ENCODE measurements around the gene DGKI. TPM values are rescaled to one million over a fixed set of nuclear protein-coding genes. Genes with fewer than 3 reads are reported as not detected.

DGKI gene
- polyA plus RNA-seq, 1 donor = 0.68 TPM

- DNase-seq (ENCODE audit: low read depth) = no peak
Observed at GRCh38 chr7:137544453-137545058, 302.2 kb downstream of the DGKI start.

DNA sequence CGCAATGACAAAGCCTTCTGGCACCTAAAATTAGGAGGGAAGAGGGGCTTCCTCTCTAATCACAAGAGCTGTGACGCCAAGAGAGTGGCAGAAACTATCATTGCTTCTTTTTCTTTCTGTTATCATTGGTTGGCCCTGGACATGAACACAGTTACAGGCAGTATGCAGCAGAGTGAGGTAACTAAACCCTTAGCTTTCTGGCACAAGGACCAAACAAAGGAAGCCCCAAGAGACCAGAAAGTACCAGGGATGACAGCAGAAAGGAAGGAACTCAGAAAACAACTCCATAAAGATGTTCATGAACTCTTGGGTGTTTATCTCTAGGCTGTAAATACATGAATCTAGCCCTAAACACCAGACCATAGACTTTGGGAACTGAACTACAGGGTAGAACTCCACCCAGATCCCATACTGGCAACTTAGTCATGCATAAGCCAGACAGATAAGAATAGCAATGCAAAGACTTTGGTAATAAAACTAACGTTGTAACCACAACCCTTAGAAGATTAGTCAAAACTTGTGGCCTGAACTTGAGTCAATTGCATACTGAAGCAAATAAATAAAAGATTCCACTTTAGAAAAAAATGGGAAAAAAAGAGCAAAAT, 307.6 kb downstream of the DGKI start:
- no peak for DNase-seq (ENCODE audit: low read depth)

GRCh38 chr7:137538361-137538762, 308.4 kb downstream of the DGKI start:
- no peak for DNase-seq (ENCODE audit: low read depth)

GRCh38 chr7:137535579-137535978, 311.2 kb downstream of the DGKI start:
- DNase-seq (ENCODE audit: low read depth) = no peak

GRCh38 chr7:137531671-137532070, 315.1 kb downstream of the DGKI start:
- no peak for DNase-seq (ENCODE audit: low read depth)

- no peak for DNase-seq (ENCODE audit: low read depth)
Observed at GRCh38 chr7:137527634-137528033, 319.1 kb downstream of the DGKI start.

DNA sequence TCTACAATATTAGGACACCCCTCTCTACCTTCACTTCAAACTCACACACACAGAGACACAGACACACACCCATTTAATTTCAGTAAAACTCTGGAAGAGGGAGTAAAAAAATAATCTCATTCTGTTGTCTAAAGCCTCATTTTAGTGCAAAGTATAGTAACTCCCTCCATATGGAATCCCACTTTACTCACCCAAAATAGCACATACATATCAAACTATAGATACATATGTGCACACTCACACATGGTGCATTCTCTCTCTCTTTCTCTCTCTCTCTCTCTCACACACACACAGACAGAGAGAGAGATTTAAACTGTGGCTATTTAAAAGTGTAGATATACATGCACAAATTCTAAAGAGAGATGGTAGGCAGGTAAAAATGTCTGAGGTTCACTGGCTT, 323.6 kb downstream of the DGKI start:
- no peak for DNase-seq (ENCODE audit: low read depth)

GRCh38 chr7:137521451-137521850, 325.3 kb downstream of the DGKI start:
- no peak for DNase-seq (ENCODE audit: low read depth)

- no peak for DNase-seq (ENCODE audit: low read depth)
Observed at GRCh38 chr7:137519947-137520346, 326.8 kb downstream of the DGKI start.

DNA sequence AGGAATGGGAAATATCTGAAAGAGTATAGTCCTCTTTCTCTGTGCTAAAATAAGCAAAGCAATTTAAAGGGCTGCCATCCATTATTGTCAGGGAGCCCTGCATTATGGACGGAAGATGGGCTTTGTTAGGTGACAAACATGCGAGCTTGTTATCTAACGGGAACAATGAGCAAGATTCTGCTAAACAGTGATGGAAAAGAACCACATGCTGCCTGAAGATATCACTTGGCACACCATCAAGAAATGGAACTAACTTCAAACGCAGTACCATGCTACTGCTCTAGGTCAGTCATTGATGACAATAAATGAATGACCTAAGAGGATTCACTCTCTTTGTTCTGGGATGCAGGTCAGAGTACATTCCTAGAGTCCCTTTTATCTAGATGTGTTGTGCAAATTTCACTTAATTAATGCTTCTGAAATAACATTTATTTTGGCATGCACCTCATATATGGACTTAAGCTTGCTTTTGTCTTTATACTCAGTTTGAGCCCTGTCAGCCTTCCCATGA, 327.5 kb downstream of the DGKI start:
- no peak for DNase-seq (ENCODE audit: low read depth)

- DNase-seq (ENCODE audit: low read depth) = no peak
Observed at GRCh38 chr7:137513091-137513490, 333.7 kb downstream of the DGKI start.

GRCh38 chr7:137507096-137507495, 339.7 kb downstream of the DGKI start:
- DNase-seq (ENCODE audit: low read depth) = no peak

DNA sequence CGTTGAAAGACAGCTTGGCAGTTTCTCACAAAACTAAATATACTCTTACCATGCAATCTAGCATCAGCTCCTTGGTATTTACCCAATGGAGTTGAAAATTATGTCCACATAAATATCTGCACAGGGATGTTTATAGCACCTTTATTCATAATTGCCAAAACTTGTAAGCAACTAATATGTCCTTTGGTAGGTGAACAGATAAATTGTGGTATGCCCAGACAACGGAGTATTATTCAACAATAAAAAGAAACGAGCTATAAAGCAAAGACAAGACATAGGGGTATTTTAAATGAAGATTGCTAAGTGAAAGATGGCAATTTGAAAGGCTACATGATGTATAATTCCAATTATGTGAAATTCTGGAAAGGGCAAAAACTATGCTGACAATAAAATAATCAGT, 340.7 kb downstream of the DGKI start:
- no peak for DNase-seq (ENCODE audit: low read depth)

- DNase-seq (ENCODE audit: low read depth) = no peak
Observed at GRCh38 chr7:137501562-137501961, 345.2 kb downstream of the DGKI start.

DNA sequence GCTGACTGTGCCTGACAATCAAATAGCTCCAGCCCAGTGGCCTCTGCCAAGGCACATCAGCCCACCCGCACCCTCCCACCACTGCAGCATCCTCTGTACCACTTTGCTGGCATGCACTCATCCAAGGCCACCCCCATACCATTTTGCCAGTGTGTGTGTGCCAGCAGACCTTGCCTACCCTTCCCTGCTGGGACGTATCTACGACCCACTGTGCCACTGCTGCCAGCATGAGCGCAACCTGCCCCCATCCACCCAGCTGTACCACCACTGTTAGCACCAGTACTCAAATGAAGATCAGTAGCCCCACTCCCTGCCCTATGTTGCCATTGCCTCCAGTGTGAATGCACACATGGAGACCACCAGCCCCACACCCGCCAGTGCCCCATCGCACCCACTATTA, 353.9 kb downstream of the DGKI start:
- DNase-seq (ENCODE audit: low read depth) = no peak

DNA sequence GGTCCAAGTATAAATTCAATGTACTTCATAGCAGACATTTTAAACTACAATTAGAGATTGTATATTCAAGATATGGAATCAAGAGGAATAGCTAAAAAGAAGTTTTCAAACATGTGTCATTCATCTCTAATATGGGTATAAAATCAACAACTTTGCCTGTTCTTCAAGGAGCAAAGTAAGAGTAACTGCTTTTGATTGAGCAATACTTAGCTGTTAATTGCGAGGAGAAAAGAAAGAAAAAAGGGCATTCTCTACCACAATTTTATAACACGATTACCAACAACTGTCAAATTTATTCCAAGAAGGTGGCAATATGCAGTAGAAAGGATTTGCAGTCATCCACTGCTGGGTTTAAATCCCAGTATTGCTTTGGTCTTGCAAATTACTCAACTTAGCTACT, 356.9 kb downstream of the DGKI start:
- no peak for DNase-seq (ENCODE audit: low read depth)

DNA sequence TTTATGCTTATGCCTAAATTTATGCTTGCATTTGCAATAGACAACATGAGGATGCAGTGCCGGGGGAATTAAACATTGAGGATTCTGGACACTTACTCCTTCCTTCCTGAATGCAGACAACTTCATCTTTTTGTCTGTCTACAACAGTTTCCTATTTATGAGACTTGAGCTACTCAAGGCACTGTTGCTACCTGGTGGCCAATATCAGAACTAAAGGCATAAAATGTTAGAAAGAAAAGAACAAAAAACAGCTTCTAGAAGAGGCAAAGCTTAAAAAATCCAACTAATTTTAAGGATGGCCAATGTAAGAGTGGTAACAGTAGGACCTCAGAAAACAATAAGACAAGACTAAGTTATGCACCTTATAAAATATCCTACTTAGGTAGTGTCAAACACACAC, 358.7 kb downstream of the DGKI start:
- DNase-seq (ENCODE audit: low read depth) = no peak

DNA sequence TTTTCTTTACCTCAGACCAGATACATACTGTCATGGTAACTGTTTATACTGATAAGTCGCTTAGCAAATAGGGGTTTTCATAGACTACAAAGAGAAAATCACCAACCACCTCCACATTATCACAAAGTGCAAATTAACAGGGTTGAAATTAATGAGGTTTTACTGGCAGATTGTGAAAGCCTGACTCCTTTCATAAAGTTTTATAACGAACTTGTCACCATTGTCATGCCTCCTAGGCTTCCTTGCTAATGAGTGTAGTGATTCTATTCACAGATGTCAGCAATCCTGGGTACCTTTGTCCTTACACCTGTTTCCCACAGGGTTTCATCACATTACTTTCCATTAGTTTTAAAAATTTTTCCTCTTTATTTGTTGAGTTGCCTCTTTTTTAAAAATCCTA, 361.0 kb downstream of the DGKI start:
- no peak for DNase-seq (ENCODE audit: low read depth)

DNA sequence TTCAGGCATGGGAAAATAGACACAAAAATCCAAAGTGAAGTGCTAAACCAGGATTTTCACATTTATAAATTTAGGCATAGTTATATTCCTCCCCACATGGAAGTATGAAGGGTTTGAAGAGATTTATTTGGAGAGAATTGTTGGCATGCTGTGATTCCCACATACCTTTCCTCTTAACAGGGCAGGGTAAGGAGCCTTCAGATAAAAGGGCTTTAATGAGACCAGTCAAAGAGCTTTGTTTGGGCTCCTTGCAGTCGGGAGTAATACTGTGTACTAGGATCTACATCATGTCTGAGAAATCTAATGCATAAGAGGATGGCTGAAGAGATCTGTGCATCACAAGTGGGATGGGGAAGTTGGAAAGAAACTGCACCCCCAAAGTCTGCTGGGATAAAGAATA, 362.4 kb downstream of the DGKI start:
- no peak for DNase-seq (ENCODE audit: low read depth)

- DNase-seq (ENCODE audit: low read depth) = no peak
Observed at GRCh38 chr7:137482466-137482865, 364.3 kb downstream of the DGKI start.

GRCh38 chr7:137480824-137481365, 365.9 kb downstream of the DGKI start:
- DNase-seq (ENCODE audit: low read depth) = no peak

- DNase-seq (ENCODE audit: low read depth) = no peak
Observed at GRCh38 chr7:137480401-137480800, 366.4 kb downstream of the DGKI start.

DNA sequence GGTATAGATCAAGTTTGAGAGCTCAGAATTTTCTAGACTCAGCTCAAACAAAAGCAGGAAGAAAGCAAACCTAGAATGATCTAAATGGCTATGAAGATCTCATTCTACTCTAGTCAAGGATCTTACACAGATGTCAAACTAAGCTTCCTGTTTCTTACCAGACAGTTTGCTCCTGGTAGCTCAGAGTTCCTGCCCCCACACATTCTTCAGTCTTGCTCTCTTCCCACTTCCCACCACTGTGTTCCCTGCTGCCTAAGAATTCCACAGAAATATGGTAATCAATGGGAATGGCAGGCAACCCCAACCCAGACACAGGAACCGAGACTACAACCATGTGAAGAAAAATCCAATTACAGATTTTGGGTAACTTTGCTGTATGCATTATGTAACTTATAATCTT, 369.8 kb downstream of the DGKI start:
- DNase-seq (ENCODE audit: low read depth) = no peak

- DNase-seq (ENCODE audit: low read depth) = no peak
Observed at GRCh38 chr7:137475966-137476365, 370.8 kb downstream of the DGKI start.

All from forelimb muscle (tissue), 1 donor.